Endometrium (tissue), 2 donors: Measurements from ENCODE around the gene EHMT1.
"Not testable (repeated sequence)": the region's sequence is repeated elsewhere in the genome, so short reads cannot be mapped to it uniquely, and the experiment has no call there.

Experiments
- FAIRE-seq: peaks from 2 replicates; lab custom pipeline; 2012; peaks lifted over from hg19 to GRCh38; lab: Jason Lieb, UNC
- donor health status: control.
- donor health status: control.

Gene EHMT1

DNA sequence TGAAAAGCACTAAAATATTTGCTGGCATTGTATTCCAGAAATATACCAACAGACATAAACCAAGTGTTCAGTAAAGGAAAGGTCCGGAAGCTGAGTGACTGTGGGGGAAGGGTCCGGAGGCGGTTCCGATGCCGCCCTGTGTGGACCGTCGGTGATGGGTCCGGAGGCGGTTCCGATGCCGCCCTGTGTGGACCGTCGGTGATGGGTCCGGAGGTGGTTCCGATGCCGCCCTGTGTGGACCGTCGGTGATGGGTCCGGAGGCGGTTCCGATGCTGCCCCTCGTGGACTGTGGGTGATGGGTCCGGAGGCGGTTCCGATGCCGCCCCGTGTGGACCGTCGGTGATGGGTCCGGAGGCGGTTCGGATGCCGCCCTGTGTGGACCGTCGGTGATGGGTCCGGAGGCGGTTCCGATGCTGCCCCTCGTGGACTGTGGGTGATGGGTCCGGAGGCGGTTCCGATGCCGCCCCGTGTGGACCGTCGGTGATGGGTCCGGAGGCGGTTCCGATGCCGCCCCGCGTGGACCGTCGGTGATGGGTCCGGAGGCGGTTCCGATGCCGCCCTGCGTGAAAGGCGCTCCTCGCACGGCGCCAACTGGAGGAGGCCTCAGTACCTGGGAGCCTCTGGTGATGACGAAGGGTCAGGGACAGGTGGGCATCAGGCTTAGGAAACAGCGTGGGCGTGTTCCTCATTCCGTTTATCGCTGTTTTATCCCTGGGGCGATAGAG lies 191.1 kb downstream of the EHMT1 start:
- FAIRE-seq = not testable (repeated sequence)

DNA sequence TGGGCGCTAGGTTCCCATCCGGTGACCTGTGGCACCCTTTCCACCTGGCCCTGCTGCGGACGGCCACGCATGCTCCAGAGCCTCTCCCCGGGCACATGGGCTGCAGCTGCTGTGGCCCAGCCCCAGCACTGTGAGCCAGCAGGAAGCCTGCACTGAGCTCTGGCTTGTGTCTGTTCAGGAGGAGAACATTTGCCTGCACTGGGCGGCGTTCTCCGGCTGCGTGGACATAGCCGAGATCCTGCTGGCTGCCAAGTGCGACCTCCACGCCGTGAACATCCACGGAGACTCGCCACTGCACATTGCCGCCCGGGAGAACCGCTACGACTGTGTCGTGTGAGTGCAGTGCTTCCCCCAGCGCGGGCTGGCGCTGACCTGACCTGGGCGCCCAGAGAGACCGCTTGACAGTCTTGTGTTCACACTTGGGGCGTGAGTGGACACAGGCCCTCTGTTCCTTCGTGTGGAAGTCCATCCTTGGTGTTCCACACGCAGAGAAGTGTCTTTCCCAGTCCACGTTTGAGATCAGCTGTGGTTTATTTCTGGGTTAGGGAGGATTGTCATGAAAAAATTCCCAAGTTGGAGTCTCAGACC lies 192.6 kb downstream of the EHMT1 start:
- no peak for FAIRE-seq

DNA sequence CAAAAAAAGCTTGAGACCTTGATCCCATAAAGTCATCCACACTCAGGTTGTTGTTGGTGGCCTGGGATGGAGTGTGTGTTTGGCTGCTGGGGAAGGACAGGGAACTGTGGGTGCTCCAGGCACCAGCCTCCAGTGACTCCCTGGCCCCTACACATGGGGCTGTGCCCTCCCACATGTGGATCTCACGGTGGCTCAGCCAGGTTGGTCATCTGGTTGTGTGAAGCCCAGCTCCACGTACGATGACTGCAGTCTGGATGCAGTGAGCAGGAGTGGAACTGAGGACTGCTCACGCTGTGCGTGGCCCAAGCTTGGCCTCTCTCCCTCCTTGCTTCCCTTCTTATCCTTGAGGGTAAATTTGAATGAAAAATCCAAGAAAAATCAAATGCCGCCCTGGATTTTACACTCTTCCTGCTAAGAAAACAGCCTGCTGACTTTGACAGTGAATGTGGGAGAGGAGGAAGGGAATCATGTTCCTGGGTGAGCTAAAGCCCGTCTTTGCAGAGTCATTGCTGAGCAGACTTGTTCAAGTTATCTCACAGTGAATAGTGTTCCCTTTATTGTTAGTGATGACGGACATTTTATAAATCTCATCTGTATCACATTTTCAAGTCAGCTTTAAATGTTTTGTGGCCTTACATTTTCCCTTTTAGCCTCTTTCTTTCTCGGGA lies 193.7 kb downstream of the EHMT1 start:
- no peak for FAIRE-seq

DNA sequence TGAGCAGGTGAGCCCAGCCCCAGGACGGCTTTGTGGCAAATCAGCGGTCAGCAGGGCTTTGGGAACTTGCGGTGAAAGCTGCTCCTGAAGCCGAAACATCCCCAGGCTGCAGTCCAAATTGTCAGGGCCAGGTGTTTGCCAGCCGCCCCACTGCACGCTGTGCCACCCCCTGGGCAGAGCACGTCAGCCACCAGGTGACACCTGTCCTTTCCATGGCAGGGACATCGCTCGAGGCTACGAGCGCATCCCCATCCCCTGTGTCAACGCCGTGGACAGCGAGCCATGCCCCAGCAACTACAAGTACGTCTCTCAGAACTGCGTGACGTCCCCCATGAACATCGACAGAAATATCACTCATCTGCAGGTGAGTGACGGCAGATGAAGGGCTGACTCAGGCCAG lies 194.4 kb downstream of the EHMT1 start:
- FAIRE-seq = no peak

DNA sequence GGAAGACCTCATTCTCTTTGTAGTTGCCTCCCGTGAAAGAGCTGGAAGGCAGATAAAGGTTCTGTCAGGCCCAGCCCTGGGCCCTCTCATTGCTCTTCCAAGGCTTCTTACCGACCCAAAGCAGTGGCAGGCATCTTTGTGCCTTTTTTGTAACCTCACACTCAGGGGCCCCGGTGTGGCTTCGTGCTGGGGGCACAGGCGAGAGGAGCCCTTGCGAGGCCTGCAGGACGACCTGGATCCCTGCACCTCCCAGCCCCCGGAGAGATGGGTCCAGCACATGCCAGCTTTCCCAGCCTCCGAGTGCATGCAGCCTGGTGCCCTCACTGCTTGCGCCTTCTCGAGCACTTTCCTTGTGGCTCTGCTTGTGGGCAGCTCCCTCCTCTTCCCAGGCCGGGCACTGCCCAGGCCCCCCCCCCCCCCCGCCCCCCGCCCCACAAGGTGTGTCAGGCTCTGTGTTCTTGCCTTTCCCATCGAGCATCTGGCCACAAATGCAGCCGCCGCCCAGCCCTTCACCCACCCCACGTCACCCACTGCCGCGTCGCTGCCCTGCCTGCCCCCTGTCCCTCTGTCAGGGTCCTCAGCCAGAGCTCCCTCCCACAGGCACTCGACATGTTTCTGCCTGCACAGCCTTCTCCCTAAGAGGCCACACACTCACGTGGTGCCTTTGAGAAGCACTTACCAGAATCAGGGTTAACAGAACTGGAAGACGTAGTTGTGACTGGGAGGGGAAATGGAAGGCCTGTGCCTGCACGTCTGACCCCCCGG lies 195.0 kb downstream of the EHMT1 start:
- FAIRE-seq = no peak

DNA sequence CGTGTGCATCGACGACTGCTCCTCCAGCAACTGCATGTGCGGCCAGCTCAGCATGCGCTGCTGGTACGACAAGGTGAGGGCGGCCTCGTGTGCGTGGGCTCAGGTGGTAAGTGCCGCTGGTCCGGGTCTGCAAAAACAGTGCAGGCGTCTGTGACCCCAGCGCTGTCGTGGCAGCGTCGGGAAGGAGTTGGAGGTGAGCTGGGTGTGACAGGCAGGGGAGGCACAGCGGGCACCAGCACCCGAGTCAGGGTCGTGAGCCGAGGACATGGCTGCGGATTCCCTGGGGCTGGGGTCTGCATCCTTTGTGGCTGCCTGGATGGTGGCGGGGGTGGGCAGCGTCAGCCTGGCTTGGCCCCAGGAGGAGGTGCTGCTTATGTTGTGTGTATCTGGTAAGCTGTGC lies 195.6 kb downstream of the EHMT1 start:
- no peak for FAIRE-seq

DNA sequence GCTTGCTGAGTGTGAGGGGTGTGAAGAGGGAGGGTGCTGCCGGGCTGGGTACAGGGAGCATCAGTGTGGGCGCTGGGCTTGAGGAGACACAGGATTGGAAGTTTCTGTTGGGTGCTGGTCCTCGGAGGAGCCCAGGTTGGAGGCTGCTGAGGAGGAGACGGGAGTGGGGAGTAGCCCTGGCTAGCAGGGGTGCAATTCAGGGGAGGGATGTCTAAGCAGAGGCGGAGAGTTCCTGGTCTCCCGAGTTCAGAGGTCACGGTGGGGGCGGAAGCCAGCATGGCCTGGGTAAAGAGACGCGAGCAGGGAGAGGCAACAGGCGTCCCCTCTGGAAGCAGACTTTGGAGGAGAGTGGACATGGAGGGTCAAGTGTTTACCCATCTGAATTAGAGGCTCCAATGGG lies 196.0 kb downstream of the EHMT1 start:
- no peak for FAIRE-seq

DNA sequence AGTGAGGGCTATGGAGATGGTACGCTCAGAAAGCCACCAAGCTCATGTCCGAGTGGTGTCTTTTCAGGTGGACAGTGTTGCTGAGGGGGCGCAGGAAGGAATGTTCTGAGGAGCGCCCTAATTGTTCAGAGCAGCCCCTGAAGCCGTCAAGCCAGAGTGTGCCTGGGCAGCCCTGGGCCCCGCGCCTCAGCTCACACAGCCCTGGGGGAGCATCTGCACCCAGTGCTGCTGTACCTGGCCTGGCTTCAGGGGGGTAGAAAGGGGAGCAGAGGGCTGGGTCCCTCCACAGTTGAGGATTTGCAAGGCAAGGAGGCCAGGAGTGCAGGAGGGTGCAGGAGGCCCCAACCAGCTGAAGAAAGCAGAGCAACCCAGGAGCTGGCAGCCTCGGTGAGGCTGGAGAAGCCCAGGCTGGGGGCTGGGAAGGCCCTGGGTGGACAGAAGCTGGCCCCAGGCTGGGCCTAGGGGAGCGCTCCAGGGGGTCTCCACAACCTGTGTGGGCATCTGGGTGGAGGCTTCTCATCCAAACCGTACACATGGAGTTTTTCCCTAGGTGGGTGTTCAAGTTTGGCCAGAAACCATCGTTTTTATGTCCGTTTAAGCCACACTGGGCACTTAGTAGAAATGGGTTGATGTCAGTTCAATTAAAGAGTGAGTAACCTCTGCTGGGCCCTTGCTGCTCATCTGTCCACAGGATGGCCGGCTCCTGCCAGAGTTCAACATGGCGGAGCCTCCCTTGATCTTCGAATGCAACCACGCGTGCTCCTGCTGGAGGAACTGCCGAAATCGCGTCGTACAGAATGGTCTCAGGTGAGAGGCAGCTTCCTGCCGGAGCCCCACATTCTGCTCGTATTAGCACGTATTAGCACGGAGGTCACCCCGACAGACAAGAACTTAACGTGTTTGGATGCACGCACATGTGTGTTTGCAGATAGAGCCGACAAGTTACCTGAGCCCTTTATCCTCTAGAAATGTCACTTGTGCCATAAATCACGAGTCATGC lies 196.8 kb downstream of the EHMT1 start:
- FAIRE-seq = no peak

DNA sequence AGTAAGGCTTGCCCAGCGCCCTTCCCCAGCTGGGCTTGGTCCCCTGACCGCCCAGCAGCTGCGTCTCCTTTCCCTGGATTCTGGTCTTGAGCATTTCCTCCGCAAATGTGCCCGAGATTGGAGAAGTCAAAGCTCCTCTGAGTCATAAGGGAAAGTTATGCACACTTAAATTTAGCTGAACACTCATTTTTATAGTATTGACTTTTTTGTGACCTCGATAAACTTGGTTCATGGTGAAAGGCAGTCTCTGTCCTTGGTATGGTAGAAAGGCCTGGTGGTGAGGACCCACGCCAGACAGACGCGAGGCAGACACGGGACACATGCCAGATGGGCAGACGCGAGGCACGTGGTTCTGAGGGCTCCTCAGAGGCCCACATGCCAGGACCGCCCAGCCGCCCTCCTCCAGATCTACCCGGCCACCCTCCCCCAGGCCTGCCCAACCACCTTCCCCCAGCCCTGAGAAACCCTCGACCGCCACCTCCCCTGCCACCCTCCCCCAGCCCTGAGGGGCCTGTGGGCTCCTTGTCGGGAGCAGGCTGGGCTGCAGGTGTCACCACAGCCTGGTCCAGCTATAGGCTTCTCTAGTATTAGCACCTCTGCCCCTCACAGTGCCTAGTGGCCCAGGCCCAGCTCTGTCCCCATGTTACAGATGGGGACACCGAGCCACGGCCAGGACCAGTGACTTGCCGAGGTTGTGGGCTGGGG lies 197.9 kb downstream of the EHMT1 start:
- no peak for FAIRE-seq

DNA sequence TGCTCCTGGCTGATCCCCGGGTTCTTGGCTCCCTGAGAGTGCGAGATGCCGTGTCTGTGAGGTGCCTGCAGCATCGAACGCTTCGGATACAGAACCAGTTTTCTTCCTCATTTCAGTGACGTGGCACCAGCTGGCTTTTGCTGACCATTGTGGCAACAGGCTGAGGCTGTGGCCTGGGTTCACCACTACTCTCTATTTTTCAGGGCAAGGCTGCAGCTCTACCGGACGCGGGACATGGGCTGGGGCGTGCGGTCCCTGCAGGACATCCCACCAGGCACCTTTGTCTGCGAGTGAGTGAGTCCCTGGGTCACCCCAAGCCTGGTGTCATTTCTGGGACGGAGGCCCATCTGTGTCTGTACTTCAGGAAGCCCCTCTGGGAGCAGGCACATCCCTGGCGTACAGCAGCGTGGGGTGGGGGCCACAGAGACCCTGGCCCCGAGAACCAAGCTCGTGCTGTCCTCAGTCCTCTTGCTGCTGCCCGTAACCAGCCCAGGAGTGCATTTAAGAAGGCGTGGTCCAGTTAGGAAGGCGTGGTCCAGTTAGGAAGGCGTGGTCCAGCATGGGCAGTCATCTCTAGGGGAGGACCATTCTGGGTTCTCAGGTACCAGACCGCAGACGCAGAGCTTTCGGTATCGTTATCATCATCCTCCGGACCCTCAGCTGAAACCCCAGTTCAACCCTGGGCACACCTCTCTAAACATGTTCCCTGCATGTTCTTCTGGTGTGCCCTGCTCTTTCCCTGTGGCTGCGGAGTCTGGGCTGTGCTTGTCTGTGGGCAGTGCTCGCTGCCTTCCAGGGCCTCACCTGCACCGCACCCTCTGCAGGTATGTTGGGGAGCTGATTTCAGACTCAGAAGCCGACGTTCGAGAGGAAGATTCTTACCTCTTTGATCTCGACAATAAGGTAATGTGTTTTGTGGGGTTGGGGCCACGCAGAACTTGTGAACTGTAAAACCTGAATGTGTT lies 198.7 kb downstream of the EHMT1 start:
- FAIRE-seq = no peak

DNA sequence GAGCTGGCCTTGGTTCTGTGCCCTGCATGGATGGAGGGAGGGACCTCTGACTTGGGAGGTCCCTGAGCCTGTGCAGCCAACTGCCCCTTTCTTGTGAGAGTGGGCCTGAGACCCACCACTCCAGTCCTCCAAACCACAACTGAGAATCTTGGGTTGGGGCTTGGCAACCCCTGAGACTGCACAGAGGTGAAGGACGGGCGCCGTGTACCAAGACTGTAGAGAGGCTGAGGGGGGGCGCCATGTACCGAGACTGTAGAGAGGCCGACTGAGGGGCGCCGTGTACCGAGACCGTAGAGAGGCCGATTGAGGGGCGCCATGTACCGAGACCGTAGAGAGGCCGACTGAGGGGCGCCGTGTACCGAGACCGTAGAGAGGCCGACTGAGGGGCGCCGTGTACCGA lies 199.5 kb downstream of the EHMT1 start:
- no peak for FAIRE-seq

DNA sequence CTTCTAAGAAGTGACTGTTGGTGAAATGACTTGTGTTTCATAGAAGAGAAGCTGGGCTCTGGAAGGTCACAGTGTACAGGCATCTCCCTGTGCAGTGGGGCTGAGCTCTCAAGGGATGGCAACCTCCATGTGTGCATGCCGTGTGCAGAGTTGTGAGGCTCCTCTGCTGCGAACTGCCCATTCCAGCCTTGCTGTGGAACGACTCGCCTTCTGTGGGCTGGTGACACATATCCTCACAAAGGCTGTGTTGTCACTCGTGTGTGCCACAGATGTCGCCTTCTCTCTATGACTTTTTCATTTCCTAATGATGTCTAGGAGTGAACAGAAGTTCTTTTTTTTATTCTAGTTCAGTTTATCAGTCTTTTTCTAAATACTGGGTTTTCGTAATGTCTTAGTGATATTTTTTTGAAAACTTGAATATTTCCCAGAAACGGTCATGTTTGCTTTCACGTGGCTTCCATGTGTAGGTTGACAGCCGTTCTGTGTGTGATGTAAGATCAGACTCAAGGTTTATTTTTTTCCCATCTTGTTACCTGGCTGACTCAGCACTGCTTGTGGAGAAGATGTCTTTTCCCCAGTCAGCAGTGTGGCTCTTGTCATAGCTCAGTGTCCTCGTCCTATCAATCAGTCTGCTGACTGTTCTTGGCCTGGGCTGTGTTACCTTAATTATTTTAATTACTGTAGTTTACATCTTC lies 201.5 kb downstream of the EHMT1 start:
- FAIRE-seq = no peak

DNA sequence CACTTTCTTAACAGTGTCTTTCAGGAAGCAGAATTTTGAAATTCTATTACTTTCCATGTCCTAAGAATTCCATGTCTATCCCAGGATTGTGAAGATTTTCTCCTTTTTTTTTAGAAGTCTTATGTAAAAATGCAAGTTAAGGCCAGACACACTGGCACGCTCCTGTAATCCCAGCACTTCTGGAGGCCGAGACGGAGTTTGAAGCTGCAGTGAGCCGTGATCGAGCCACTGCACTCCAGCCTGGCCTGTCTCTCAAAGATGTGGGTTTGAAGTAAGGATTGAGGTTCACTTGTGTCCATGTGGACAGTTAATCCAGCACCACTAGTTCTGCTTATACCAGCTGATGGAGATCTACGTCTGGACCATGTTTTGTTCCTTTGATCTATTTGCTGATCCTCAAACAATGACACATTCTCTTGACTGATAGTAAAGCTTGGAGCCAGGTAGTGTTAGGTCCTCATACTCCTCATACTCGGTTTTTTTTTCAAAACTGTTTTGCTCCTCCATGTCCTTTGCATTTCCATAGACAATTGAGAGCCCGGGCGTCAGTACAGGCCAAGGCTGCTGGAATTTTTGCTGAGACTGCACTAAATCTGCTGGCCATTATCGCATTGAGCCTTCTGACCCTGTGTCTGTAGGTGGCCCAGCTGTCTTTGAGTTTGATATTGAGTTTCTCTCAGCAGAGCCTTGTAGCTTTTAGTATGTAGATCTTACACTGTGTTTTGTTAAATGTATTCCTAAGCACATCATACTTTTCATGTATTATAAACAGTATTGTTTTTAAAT lies 205.4 kb downstream of the EHMT1 start:
- no peak for FAIRE-seq

DNA sequence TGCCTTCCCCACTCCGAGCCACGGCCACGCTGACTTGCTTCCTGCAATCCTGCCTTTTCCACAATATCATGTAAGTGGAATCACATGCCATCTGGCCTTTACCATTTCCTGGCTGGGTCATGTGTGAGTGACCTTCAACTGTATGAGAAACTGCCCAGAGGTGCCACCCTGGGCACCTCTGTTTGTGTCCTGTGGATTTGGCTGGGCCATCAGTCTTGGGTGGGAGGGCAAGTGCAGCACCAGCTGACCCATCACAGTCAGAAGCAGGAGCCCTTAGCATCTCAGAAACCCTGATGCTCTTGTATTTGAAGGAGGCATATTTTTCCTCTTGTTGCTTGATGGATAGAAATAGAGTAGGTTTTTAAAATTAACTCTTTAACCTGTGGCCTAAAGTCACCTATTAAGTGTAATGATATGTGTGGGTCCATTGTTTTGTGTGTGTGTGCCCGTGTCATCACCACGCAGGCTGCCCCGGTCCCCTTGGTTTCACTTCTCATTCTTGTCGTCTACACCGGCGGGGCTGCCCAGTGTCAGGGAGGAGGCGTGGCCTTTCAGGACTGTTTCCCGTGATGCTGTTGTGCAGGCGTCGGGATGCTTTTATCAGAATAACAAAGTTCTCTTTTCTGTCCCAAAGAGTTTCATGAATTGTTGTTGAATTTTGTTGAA lies 206.7 kb downstream of the EHMT1 start:
- FAIRE-seq = no peak

DNA sequence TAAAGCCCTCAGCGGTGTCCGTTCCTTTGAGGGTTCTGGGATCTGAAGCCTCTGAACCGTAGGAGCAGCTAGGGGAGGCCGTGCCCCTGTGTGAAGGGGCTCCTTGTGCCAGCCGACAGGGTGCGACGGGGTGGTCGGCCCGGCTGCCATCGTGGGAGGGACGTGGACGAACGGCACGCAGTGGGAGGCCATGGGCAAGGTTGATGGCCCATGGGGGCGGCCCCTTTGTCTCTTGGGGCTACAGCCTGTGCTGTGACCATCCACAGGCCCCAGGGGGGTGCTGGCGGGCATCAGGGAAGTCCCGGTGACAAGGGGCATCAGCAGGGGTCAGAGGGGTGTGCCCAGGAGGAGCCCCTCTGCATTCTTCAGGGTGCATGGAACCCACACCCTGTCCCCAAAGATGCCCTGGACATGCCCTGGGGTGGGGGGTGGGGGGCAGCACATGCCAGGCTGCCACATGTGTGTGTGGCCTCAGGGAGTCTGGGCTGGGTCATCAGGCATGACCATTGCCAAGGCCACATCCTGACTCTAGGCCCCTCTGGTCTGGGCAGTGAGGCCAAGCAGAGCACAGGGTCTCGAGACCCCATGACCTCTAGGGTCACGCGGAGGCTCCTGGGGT lies 209.2 kb downstream of the EHMT1 start:
- FAIRE-seq = no peak

DNA sequence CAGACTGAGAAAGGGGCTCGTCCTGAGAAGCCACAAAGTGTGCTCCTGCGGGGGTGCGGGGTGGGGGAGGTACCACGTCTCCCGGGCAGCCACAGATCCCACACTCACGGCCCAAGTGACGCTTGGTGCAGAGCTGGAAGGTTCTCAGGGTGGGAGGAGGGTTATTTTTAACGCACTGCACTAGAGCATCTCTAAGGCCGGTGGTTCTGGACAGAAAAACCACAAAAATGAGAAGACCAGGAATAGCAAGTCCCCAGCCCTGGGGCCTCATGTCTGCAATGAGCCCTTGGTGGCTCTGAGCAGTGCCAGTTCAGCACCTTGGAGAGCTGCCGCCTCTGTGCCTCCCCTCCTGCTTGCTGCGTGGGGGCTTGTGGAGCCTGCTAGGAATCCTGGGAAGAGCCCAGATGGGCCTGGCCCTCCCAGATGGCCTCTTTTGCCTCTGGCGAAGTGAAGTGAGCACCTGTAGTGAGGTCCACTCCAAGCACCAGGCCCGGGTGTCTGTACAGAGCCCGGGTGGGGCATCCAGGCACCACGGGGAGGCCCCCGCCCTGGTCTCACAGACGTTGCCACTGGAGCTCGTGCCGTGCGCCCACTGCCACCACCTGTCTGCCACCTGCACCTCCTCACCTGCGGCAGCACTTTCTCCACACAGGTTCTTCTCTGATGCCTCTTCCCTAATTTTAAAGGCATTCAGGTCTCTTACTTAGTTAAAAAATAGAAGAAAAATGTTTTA lies 209.9 kb downstream of the EHMT1 start:
- FAIRE-seq = no peak
